Tibial artery (tissue), 4 donors: ENCODE results near the gene CACTIN.

Source experiments
- DNase-seq, 2 donors: peaks; one replicate each; pipeline ENCODE4 v3.0.0-alpha.2; 2019
- H3K27ac ChIP-seq, 2 donors: fragments of 200-600 bp; sonication (generic) in 1 of 2; 1 replicate in 1 of 2; 2 replicates in 1 of 2; pipeline ENCODE4 v1.5.1; 2018 to 2019; ENCODE audit warnings: mild to moderate bottlenecking in 1 of 2
- H3K27me3 ChIP-seq, 2 donors: fragments of 200-600 bp; sonication (generic) in 1 of 2; one replicate each; pipeline versions ENCODE4 v1.5.1 to v1.6.0; 2016 to 2019
- H3K36me3 ChIP-seq, 3 donors: fragments of 200-600 bp; sonication (generic) in 2 of 3; one replicate each; pipeline ENCODE4 v1.5.1; 2016 to 2019; ENCODE audit warnings: mild to moderate bottlenecking in 2 of 3
- H3K4me1 ChIP-seq, 4 donors: fragments of 200-600 bp; sonication (generic) in 2 of 4; 1 replicate in 3 of 4; 2 replicates in 1 of 4; pipeline ENCODE4 v1.5.1; 2016 to 2019
- H3K4me3 ChIP-seq, 2 donors: fragments of 200-600 bp; sonication (generic) in 1 of 2; 1 replicate in 1 of 2; 2 replicates in 1 of 2; pipeline ENCODE4 v1.5.1; 2018 to 2019; ENCODE audit warnings: mild to moderate bottlenecking in 2 of 2
- H3K9me3 ChIP-seq, 3 donors: fragments of 200-600 bp; sonication (generic) in 1 of 3; one replicate each; pipeline ENCODE4 v1.5.1; 2016 to 2019
- intact Hi-C: fragments of 100-400 bp; cut with DNase I; formaldehyde crosslinking; loops from one replicate; pipeline ENCODE4 v1.15.0; 2023; ENCODE audit warnings: low total_unique reads
- TF ChIP-seq, protein P1 (sequence below), 2 experiments: fragments of 200-600 bp in 1 of 2; fragments of 450-650 bp in 1 of 2; IDR thresholded peaks; one replicate each; pipeline ENCODE4 v1.5.1; 2017 to 2019; ENCODE audit warnings: antibody characterized with exemption in 2 of 2, mild to moderate bottlenecking in 1 of 2, moderate library complexity in 1 of 2

CACTIN gene

DNA sequence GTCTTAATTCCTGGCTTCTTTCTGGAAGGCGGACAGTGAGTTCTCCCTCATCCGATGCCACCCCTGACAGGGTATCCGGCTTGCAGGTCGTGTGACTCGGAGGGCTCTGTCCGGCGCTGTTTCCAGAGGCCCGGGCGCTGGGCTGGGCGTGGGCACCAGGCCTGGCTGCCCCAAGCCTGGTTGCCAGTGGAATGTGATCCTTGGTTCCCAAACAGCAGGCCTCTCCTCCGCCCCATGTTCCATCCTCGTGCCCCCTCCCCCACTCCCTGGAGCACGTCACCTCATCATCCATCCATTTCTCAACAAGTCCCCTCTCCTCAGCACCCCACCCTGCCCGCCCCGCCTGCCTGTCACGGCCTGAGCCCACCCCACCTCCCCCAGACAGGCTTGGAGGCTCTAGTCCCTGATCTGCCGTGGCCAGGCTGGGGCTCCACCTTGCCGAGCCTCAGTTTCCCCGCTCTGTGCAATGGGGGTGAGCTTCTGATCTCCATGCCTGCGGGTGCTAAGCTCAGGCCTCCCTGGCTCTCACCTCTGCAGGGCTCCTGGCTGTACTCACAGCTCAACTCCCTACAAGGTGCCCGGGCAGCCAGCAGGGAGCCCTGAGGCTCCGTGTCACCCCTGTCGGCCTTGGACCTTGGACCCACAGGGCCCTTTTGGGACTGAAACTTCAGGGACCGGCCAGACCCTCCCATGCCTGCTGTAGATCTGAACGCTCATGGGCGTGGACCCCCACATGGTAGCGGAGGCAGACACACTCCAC is 22.2 kb downstream of the CACTIN start:
- Histone ChIP-seq H3K4me1 (peaks cover 0 to 87% (median 62%) of the 10 kb centered on the region in 4 donors), H3K27me3 (no peaks in the 10 kb centered on the region), H3K9me3 (no peaks in the 10 kb centered on the region), H3K36me3 (peaks cover 10 to 12% (median 11%) of the 10 kb centered on the region in 3 donors), H3K4me3 (peak overlapping the region; percentile 84 to 88), H3K27ac (peak overlapping the region; percentile 96 to 97)
- DNase-seq, result peak; percentile 74 to 96
- TF ChIP-seq, protein P1, sequence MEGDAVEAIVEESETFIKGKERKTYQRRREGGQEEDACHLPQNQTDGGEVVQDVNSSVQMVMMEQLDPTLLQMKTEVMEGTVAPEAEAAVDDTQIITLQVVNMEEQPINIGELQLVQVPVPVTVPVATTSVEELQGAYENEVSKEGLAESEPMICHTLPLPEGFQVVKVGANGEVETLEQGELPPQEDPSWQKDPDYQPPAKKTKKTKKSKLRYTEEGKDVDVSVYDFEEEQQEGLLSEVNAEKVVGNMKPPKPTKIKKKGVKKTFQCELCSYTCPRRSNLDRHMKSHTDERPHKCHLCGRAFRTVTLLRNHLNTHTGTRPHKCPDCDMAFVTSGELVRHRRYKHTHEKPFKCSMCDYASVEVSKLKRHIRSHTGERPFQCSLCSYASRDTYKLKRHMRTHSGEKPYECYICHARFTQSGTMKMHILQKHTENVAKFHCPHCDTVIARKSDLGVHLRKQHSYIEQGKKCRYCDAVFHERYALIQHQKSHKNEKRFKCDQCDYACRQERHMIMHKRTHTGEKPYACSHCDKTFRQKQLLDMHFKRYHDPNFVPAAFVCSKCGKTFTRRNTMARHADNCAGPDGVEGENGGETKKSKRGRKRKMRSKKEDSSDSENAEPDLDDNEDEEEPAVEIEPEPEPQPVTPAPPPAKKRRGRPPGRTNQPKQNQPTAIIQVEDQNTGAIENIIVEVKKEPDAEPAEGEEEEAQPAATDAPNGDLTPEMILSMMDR (IDR thresholded peaks at IDR 0.05), result no peak
- intact Hi-C loops, result loop anchor here (10.0 kb wide), 1 partner anchor 140 kb away; no protein-coding TSS in a partner anchor

- peak; percentile 47 to 94 for DNase-seq
- peak overlapping the region; percentile 84 to 88 for H3K4me3 ChIP-seq
Observed at GRCh38 chr19:3603121-3603811, 23.3 kb downstream of the CACTIN start.

GRCh38 chr19:3601021-3601420 is 25.6 kb downstream of the CACTIN start:
- DNase-seq, result peak in 1 of 2 donors; percentile 88
- Histone ChIP-seq H3K36me3 (peaks cover 27 to 37% (median 33%) of the 10 kb centered on the region in 3 donors), H3K9me3 (no peaks in the 10 kb centered on the region), H3K27ac (peak overlapping the region; percentile 96 to 97), H3K4me3 (no peak overlapping the region), H3K27me3 (no peaks in the 10 kb centered on the region), H3K4me1 (peaks cover 0 to 57% (median 40%) of the 10 kb centered on the region in 4 donors)
- TF ChIP-seq, protein P1 (IDR thresholded peaks at IDR 0.05), result no peak
- intact Hi-C loops, result loop anchor here (10.0 kb wide), 1 partner anchor 136 kb away; no protein-coding TSS in a partner anchor

More at GRCh38 chr19:3603121-3603811, 23.3 kb downstream of the CACTIN start:
- H3K36me3 ChIP-seq, result peaks cover 14 to 20% (median 16%) of the 10 kb centered on the region in 3 donors
- TF ChIP-seq, protein P1 (IDR thresholded peaks at IDR 0.05), result no peak
- H3K4me1 ChIP-seq, result peaks cover 0 to 75% (median 50%) of the 10 kb centered on the region in 4 donors
- H3K27ac ChIP-seq, result peak overlapping the region; percentile 96 to 97
- H3K27me3 ChIP-seq, result no peaks in the 10 kb centered on the region
- intact Hi-C loops, result loop anchor here (10.0 kb wide), 1 partner anchor 138 kb away; no protein-coding TSS in a partner anchor
- H3K9me3 ChIP-seq, result no peaks in the 10 kb centered on the region

DNA sequence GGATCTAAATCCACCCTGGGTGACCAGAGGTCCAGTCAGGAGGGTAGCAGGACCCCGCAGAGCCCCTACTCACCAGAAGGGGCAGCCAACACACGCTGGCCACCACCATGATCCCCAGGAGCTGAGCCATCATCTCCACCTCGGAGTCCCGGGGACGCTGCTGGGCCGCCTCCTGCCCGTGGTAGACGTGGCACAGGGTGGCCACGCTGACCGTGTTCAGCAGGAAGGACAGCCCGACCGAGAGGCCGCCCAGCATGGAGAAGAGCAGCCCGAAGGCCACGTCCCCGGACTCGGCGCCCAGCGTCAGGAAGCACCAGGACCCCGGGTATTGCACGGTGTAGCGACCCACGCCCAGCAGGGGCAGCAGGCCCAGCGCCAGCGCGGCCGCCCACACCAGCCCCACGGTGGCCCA is 26.8 kb downstream of the CACTIN start:
- Histone ChIP-seq H3K27ac (peak overlapping the region; percentile 96 to 97), H3K36me3 (peaks cover 40 to 49% (median 46%) of the 10 kb centered on the region in 3 donors), H3K27me3 (no peaks in the 10 kb centered on the region), H3K4me3 (no peak overlapping the region), H3K9me3 (no peaks in the 10 kb centered on the region), H3K4me1 (peaks cover 0 to 52% (median 36%) of the 10 kb centered on the region in 4 donors)
- DNase-seq, result no peak
- TF ChIP-seq, protein P1 (IDR thresholded peaks at IDR 0.05), result no peak
- intact Hi-C loops, result loop anchor here (10.0 kb wide), 1 partner anchor 135 kb away; no protein-coding TSS in a partner anchor

GRCh38 chr19:3595521-3596061 is 31.0 kb downstream of the CACTIN start:
- H3K36me3 ChIP-seq, result peaks cover 56 to 67% (median 59%) of the 10 kb centered on the region in 3 donors
- no peaks in the 10 kb centered on the region for H3K27me3 ChIP-seq
- H3K27ac ChIP-seq, result no peak overlapping the region
- H3K4me1 ChIP-seq, result peaks cover 0 to 29% (median 4%) of the 10 kb centered on the region in 4 donors
- H3K4me3 ChIP-seq, result no peak overlapping the region
- intact Hi-C loops, result no loop called here
- peak in 1 of 2 donors; percentile 61 for DNase-seq
- H3K9me3 ChIP-seq, result no peaks in the 10 kb centered on the region
- TF ChIP-seq, protein P1 (IDR thresholded peaks at IDR 0.05), result no peak
